Measurements from ENCODE around the gene SLC2A9. TPM values are rescaled to one million over a fixed set of nuclear protein-coding genes. Genes with fewer than 3 reads are reported as not detected.

Gene SLC2A9
- total RNA-seq, 1 donor from 2014 or later: 0.54 TPM

DNA sequence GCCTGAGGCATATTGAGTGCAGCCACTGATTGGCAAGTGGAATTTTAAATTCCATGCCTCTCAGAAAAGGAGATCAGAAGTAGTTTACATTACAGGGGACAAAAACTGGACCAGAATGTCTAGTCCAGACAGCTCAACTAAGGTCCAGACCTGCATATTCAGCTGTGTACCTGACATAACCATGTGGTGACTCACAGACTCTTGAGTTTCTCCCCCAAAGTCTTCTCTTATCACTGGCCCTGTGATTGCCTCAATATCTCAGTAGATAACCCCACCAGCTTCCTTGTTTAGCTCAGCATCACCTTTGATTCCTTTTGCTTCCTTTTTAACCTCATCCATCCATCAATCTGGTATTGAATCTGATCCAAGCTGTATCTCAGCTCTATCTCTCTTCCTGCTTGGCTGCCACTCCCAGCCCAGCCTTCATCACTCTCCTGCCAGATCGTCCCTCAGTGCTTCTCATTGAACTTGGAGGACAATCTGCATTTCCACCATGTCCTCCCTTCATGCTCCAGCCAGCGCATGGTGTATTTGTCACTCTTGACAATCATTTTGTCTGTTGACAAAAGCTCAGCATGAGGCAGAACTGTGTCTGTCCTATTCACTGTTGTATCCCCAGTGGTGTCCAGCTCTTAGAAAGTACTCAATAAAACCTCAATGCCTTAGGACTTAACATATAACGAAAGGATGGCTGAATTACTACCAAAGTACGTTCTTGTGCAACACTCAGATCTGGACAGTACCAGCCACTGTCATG, 27.8 kb upstream of the SLC2A9 start:
- FAIRE-seq (no peak), DNase-seq (ENCODE audit: low read depth) (no peak)
- H3K79me2 ChIP-seq (ENCODE audit: insufficient read depth, low read length): no peaks in the 10 kb centered on the region
- H3K4me3 ChIP-seq (ENCODE audit: insufficient read depth, low read depth, low read length): no peak overlapping the region
- no peak overlapping the region for H3K4me2 ChIP-seq (ENCODE audit: low read length)
- H3K27me3 Mint-ChIP-seq (ENCODE audit: low read depth, unreplicated experiment): peaks cover 5% of the 10 kb centered on the region
- H4K20me1 ChIP-seq (ENCODE audit: insufficient read depth, low read length): no peaks in the 10 kb centered on the region
- no peaks in the 10 kb centered on the region for H3K36me3 ChIP-seq (ENCODE audit: insufficient read depth, low read length)
- H3K9me3 Mint-ChIP-seq (ENCODE audit: unreplicated experiment): no peaks in the 10 kb centered on the region
- H3K9me3 ChIP-seq (ENCODE audit: insufficient read depth, low read depth, low read length): no peaks in the 10 kb centered on the region
- H3K27ac ChIP-seq (ENCODE audit: low read depth, low read length): no peak overlapping the region
- no peaks in the 10 kb centered on the region for H3K4me1 ChIP-seq (ENCODE audit: insufficient read depth, low read length)
- no peak overlapping the region for H3K27ac Mint-ChIP-seq (ENCODE audit: unreplicated experiment)
- H3K36me3 Mint-ChIP-seq (ENCODE audit: low read depth, unreplicated experiment): peaks cover 4% of the 10 kb centered on the region
- TF ChIP-seq, protein P1, sequence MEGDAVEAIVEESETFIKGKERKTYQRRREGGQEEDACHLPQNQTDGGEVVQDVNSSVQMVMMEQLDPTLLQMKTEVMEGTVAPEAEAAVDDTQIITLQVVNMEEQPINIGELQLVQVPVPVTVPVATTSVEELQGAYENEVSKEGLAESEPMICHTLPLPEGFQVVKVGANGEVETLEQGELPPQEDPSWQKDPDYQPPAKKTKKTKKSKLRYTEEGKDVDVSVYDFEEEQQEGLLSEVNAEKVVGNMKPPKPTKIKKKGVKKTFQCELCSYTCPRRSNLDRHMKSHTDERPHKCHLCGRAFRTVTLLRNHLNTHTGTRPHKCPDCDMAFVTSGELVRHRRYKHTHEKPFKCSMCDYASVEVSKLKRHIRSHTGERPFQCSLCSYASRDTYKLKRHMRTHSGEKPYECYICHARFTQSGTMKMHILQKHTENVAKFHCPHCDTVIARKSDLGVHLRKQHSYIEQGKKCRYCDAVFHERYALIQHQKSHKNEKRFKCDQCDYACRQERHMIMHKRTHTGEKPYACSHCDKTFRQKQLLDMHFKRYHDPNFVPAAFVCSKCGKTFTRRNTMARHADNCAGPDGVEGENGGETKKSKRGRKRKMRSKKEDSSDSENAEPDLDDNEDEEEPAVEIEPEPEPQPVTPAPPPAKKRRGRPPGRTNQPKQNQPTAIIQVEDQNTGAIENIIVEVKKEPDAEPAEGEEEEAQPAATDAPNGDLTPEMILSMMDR (IDR thresholded peaks at IDR 0.05; ENCODE audit: insufficient read depth, low read depth, low read length): no peak
- no peak for TF ChIP-seq EZH2 (IDR thresholded peaks at IDR 0.05; ENCODE audit: insufficient read depth, low read length)
- peaks cover 16% of the 10 kb centered on the region for H3K4me1 Mint-ChIP-seq (ENCODE audit: low read depth, unreplicated experiment)
- no peak overlapping the region for H3K4me3 Mint-ChIP-seq (ENCODE audit: unreplicated experiment)
- H3K9ac ChIP-seq (ENCODE audit: low read length): no peak overlapping the region
- no peaks in the 10 kb centered on the region for H3K27me3 ChIP-seq (ENCODE audit: insufficient read depth, low read length)
- H2AFZ ChIP-seq (ENCODE audit: low read depth, low read length): no peak overlapping the region

DNA sequence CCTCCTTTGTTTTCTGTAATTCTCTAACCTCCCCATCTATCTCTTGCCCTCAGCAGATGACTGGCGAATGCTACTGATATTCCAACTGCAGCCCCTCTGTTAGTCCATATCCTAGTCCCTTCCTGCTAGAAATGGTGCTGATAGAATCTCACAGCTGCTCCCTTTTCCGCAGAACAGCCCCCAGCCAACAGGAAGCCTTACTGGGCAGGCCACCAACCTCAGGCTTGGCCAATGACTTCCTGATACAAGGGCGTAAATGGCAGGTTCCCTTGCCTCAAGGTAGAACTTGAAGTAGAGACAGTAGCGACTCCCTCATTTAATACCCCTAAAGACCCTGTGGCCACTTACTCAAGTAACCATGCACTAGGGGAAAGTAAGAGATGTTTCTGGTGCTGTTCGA, 26.7 kb upstream of the SLC2A9 start:
- Histone ChIP-seq H3K4me2 (ENCODE audit: low read length) (no peak overlapping the region), H3K4me1 (ENCODE audit: insufficient read depth, low read length) (no peaks in the 10 kb centered on the region), H3K79me2 (ENCODE audit: insufficient read depth, low read length) (no peaks in the 10 kb centered on the region), H3K27ac (ENCODE audit: low read depth, low read length) (no peak overlapping the region), H3K4me3 (ENCODE audit: insufficient read depth, low read depth, low read length) (no peak overlapping the region), H3K9me3 (ENCODE audit: insufficient read depth, low read depth, low read length) (no peaks in the 10 kb centered on the region), H2AFZ (ENCODE audit: low read depth, low read length) (no peak overlapping the region), H4K20me1 (ENCODE audit: insufficient read depth, low read length) (no peaks in the 10 kb centered on the region), H3K36me3 (ENCODE audit: insufficient read depth, low read length) (no peaks in the 10 kb centered on the region), H3K27me3 (ENCODE audit: insufficient read depth, low read length) (no peaks in the 10 kb centered on the region), H3K9ac (ENCODE audit: low read length) (no peak overlapping the region)
- no peak for TF ChIP-seq EZH2 (IDR thresholded peaks at IDR 0.05; ENCODE audit: insufficient read depth, low read length)
- TF ChIP-seq, protein P1 (IDR thresholded peaks at IDR 0.05; ENCODE audit: insufficient read depth, low read depth, low read length): no peak
- FAIRE-seq: no peak
- Mint-ChIP-seq H3K27me3 (ENCODE audit: low read depth, unreplicated experiment) (peaks cover 5% of the 10 kb centered on the region), H3K27ac (ENCODE audit: unreplicated experiment) (no peak overlapping the region), H3K9me3 (ENCODE audit: unreplicated experiment) (no peaks in the 10 kb centered on the region), H3K4me3 (ENCODE audit: unreplicated experiment) (no peak overlapping the region), H3K4me1 (ENCODE audit: low read depth, unreplicated experiment) (peaks cover 16% of the 10 kb centered on the region), H3K36me3 (ENCODE audit: low read depth, unreplicated experiment) (peaks cover 2% of the 10 kb centered on the region)
- DNase-seq (ENCODE audit: low read depth): no peak

- no peak for DNase-seq (ENCODE audit: low read depth)
- no peaks in the 10 kb centered on the region for H3K4me1 ChIP-seq (ENCODE audit: insufficient read depth, low read length)
- peaks cover 3% of the 10 kb centered on the region for H3K27me3 Mint-ChIP-seq (ENCODE audit: low read depth, unreplicated experiment)
Observed at GRCh38 chr4:10046471-10046870, 25.2 kb upstream of the SLC2A9 start.

More at GRCh38 chr4:10046471-10046870, 25.2 kb upstream of the SLC2A9 start:
- TF ChIP-seq, protein P1 (IDR thresholded peaks at IDR 0.05; ENCODE audit: insufficient read depth, low read depth, low read length): no peak
- no peak for TF ChIP-seq EZH2 (IDR thresholded peaks at IDR 0.05; ENCODE audit: insufficient read depth, low read length)
- no peak for FAIRE-seq
- Mint-ChIP-seq H3K36me3 (ENCODE audit: low read depth, unreplicated experiment) (peaks cover 2% of the 10 kb centered on the region), H3K4me3 (ENCODE audit: unreplicated experiment) (peak overlapping the region; percentile 7), H3K4me1 (ENCODE audit: low read depth, unreplicated experiment) (peaks cover 16% of the 10 kb centered on the region), H3K27ac (ENCODE audit: unreplicated experiment) (peak overlapping the region; percentile 64), H3K9me3 (ENCODE audit: unreplicated experiment) (peaks cover 7% of the 10 kb centered on the region)
- Histone ChIP-seq H3K4me2 (ENCODE audit: low read length) (no peak overlapping the region), H3K9me3 (ENCODE audit: insufficient read depth, low read depth, low read length) (no peaks in the 10 kb centered on the region), H3K27me3 (ENCODE audit: insufficient read depth, low read length) (no peaks in the 10 kb centered on the region), H3K27ac (ENCODE audit: low read depth, low read length) (no peak overlapping the region), H2AFZ (ENCODE audit: low read depth, low read length) (no peak overlapping the region), H4K20me1 (ENCODE audit: insufficient read depth, low read length) (no peaks in the 10 kb centered on the region), H3K79me2 (ENCODE audit: insufficient read depth, low read length) (no peaks in the 10 kb centered on the region), H3K9ac (ENCODE audit: low read length) (no peak overlapping the region), H3K4me3 (ENCODE audit: insufficient read depth, low read depth, low read length) (no peak overlapping the region), H3K36me3 (ENCODE audit: insufficient read depth, low read length) (no peaks in the 10 kb centered on the region)

All from astrocyte (in vitro differentiated cells and primary cell).